ENCODE measurements around the gene GP1BA. TPM values are rescaled to one million over a fixed set of nuclear protein-coding genes. Genes with fewer than 3 reads are reported as not detected.
"Not testable (repeated sequence)": the region's sequence is repeated elsewhere in the genome, so short reads cannot be mapped to it uniquely, and the experiment has no call there.

The GP1BA gene
- total RNA-seq, 1 experiment from 2014 or later = not detected

DNA sequence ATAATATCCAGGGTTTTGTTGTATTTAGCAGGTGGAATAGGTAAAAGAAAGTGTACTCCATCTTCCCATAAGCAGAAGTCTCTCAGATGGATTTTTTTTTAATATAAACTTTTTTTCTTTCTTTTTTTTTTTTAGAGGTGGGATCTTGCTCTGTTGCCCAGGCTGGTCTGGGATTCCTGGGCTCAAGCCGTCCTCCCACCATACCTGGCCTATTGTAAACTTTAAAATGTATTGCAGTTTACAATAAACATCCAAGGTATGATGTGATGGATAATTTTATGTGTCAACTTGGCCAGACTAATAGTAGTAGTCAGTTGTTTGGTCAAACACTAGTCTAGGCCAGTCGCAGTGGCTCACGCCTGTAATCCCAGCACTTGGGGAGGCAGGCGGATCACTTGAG lies 10.8 kb upstream of the GP1BA start:
- H3K36me3 Mint-ChIP-seq = no peaks in the 10 kb centered on the region
- DNase-seq (ENCODE audit: low spot score) = no peak
- no peak overlapping the region for H3K4me3 Mint-ChIP-seq
- ChIA-PET POLR2A (no interaction called here), CTCF (interaction anchor here (5.0 kb wide), 1 partner anchor 12 kb away, joined by 36 read pairs; no protein-coding TSS in a partner anchor)
- H3K9me3 Mint-ChIP-seq = no peaks in the 10 kb centered on the region
- TF ChIP-seq, protein P1, sequence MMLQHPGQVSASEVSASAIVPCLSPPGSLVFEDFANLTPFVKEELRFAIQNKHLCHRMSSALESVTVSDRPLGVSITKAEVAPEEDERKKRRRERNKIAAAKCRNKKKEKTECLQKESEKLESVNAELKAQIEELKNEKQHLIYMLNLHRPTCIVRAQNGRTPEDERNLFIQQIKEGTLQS (CRISPR knock-in tag; conservative IDR thresholded peaks at IDR 0.05) = no peak
- TF ChIP-seq ESRRA (CRISPR knock-in tag; IDR thresholded peaks at IDR 0.05; ENCODE audit: borderline replicate concordance) (no peak), NR1H2 (CRISPR knock-in tag; IDR thresholded peaks at IDR 0.05) (no peak), HMGA2 (CRISPR knock-in tag; IDR thresholded peaks at IDR 0.05) (no peak), ETV6 (CRISPR knock-in tag; IDR thresholded peaks at IDR 0.05) (no peak), ZNF263 (CRISPR knock-in tag; IDR thresholded peaks at IDR 0.05; ENCODE audit: low read depth) (no peak), PRRX2 (CRISPR knock-in tag; IDR thresholded peaks at IDR 0.05) (no peak), FOXK1 (CRISPR knock-in tag; IDR thresholded peaks at IDR 0.05) (no peak), ELF4 (CRISPR knock-in tag; IDR thresholded peaks at IDR 0.05; ENCODE audit: low read depth) (no peak)
- TF ChIP-seq, protein P2, sequence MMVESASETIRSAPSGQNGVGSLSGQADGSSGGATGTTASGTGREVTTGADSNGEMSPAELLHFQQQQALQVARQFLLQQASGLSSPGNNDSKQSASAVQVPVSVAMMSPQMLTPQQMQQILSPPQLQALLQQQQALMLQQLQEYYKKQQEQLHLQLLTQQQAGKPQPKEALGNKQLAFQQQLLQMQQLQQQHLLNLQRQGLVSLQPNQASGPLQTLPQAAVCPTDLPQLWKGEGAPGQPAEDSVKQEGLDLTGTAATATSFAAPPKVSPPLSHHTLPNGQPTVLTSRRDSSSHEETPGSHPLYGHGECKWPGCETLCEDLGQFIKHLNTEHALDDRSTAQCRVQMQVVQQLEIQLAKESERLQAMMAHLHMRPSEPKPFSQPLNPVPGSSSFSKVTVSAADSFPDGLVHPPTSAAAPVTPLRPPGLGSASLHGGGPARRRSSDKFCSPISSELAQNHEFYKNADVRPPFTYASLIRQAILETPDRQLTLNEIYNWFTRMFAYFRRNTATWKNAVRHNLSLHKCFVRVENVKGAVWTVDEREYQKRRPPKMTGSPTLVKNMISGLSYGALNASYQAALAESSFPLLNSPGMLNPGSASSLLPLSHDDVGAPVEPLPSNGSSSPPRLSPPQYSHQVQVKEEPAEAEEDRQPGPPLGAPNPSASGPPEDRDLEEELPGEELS (CRISPR knock-in tag; IDR thresholded peaks at IDR 0.05) = no peak
- TF ChIP-seq, protein P3, sequence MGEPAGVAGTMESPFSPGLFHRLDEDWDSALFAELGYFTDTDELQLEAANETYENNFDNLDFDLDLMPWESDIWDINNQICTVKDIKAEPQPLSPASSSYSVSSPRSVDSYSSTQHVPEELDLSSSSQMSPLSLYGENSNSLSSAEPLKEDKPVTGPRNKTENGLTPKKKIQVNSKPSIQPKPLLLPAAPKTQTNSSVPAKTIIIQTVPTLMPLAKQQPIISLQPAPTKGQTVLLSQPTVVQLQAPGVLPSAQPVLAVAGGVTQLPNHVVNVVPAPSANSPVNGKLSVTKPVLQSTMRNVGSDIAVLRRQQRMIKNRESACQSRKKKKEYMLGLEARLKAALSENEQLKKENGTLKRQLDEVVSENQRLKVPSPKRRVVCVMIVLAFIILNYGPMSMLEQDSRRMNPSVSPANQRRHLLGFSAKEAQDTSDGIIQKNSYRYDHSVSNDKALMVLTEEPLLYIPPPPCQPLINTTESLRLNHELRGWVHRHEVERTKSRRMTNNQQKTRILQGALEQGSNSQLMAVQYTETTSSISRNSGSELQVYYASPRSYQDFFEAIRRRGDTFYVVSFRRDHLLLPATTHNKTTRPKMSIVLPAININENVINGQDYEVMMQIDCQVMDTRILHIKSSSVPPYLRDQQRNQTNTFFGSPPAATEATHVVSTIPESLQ (CRISPR knock-in tag; IDR thresholded peaks at IDR 0.05) = no peak
- peaks cover 7% of the 10 kb centered on the region for H3K4me1 Mint-ChIP-seq
- no peaks in the 10 kb centered on the region; the same call in 1 of the 2 replicates for H3K27me3 Mint-ChIP-seq (ENCODE audit: low read depth)
- ATAC-seq = no peak
- H3K27ac Mint-ChIP-seq = no peak overlapping the region

DNA sequence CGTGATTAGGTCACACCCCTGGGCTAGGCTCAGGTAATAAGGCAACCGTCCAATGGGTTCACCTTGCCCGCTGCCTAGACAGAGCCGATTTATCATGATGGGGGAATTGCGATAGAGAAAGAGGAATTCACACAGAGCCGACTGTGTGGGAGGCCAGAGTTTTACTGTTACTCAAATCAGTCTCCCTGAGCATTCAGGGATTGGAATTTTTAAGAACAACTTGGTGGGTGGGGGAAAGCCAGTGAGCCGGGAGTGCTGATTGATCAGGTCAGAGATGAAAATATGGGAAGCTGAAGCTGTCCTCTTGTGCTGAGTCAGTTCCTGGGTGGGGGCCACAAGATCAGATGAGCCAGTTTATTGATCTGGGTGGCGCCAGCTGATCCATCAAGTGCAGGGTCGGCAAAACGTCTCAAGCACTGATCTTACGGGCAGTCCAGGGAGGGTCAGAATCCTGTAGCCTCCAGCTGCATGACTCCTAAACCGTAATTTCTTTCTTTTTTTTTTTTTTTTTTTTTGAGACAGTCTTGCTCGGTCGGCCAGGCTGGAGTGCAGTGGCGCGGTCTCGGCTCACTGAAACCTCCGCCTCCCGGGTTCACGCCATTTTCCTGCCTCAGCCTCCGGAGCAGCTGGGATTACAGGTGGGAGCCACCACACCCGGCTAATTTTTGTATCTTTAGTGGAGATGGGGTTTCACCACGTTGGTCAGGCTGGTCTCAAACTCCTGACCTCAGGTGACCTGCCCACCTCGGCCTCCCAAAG lies 5.3 kb upstream of the GP1BA start:
- H3K36me3 Mint-ChIP-seq; ATAC-seq; H3K4me1 Mint-ChIP-seq; DNase-seq (ENCODE audit: low spot score); H3K4me3 Mint-ChIP-seq; H3K9me3 Mint-ChIP-seq; H3K27me3 Mint-ChIP-seq (ENCODE audit: low read depth): not testable (repeated sequence)
- ChIA-PET POLR2A (interaction anchor here (0.6 to 1.3 kb wide), 2 partner anchors 27 to 41 kb away, joined by 3 to 12 read pairs; partner anchors contain the start of gene C17orf107), CTCF (interaction anchor here (2.3 kb wide), 1 partner anchor 18 kb away, joined by 11 read pairs; no protein-coding TSS in a partner anchor)
- H3K27ac Mint-ChIP-seq = peak overlapping the region; percentile 11; the same call in 1 of the 2 replicates

DNA sequence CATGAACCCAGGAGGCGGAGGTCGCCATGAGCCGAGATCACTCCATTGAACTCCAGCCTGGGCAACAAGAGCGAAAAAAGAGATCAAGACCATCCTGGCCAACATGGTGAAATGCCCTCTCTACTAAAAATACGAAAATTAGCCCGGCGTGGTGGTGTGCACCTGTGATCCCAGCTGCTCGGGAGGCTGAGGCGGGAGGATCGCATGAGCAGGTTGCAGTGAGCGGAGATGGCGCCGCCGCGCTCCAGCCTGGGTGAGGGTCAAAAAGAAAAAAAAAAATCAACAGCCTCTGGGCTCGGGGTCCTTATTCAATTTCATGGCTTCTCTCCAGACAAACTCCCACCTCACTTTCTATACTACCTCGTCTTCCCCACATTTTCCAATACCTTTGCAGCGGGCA lies 3.2 kb upstream of the GP1BA start:
- ChIA-PET CTCF (interaction anchor here (0.5 kb wide), 1 partner anchor 20 kb away, joined by 4 read pairs; no protein-coding TSS in a partner anchor), POLR2A (no interaction called here)
- 0 out of 2 replicates have a peak, but pooled peaks cover 5% of the 10 kb centered on the region for H3K36me3 Mint-ChIP-seq
- no peak for DNase-seq (ENCODE audit: low spot score)
- peaks cover under 1% of the 10 kb centered on the region for H3K4me1 Mint-ChIP-seq
- no peaks in the 10 kb centered on the region for H3K9me3 Mint-ChIP-seq
- ATAC-seq = no peak
- H3K27ac Mint-ChIP-seq = no peak overlapping the region
- no peaks in the 10 kb centered on the region for H3K27me3 Mint-ChIP-seq (ENCODE audit: low read depth)
- no peak overlapping the region for H3K4me3 Mint-ChIP-seq
- TF ChIP-seq TP53 (CRISPR knock-in tag; IDR thresholded peaks at IDR 0.05) (no peak), HMGA2 (CRISPR knock-in tag; IDR thresholded peaks at IDR 0.05) (no peak), CBFB (CRISPR knock-in tag; IDR thresholded peaks at IDR 0.05; ENCODE audit: low read depth) (no peak), GABPB1 (CRISPR knock-in tag; IDR thresholded peaks at IDR 0.05) (no peak)
- TF ChIP-seq, protein P4, sequence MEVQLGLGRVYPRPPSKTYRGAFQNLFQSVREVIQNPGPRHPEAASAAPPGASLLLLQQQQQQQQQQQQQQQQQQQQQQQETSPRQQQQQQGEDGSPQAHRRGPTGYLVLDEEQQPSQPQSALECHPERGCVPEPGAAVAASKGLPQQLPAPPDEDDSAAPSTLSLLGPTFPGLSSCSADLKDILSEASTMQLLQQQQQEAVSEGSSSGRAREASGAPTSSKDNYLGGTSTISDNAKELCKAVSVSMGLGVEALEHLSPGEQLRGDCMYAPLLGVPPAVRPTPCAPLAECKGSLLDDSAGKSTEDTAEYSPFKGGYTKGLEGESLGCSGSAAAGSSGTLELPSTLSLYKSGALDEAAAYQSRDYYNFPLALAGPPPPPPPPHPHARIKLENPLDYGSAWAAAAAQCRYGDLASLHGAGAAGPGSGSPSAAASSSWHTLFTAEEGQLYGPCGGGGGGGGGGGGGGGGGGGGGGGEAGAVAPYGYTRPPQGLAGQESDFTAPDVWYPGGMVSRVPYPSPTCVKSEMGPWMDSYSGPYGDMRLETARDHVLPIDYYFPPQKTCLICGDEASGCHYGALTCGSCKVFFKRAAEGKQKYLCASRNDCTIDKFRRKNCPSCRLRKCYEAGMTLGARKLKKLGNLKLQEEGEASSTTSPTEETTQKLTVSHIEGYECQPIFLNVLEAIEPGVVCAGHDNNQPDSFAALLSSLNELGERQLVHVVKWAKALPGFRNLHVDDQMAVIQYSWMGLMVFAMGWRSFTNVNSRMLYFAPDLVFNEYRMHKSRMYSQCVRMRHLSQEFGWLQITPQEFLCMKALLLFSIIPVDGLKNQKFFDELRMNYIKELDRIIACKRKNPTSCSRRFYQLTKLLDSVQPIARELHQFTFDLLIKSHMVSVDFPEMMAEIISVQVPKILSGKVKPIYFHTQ (CRISPR knock-in tag; IDR thresholded peaks at IDR 0.05) = no peak
- TF ChIP-seq, protein P5, sequence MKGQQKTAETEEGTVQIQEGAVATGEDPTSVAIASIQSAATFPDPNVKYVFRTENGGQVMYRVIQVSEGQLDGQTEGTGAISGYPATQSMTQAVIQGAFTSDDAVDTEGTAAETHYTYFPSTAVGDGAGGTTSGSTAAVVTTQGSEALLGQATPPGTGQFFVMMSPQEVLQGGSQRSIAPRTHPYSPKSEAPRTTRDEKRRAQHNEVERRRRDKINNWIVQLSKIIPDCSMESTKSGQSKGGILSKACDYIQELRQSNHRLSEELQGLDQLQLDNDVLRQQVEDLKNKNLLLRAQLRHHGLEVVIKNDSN (CRISPR knock-in tag; IDR thresholded peaks at IDR 0.05) = no peak
- TF ChIP-seq, protein P6, sequence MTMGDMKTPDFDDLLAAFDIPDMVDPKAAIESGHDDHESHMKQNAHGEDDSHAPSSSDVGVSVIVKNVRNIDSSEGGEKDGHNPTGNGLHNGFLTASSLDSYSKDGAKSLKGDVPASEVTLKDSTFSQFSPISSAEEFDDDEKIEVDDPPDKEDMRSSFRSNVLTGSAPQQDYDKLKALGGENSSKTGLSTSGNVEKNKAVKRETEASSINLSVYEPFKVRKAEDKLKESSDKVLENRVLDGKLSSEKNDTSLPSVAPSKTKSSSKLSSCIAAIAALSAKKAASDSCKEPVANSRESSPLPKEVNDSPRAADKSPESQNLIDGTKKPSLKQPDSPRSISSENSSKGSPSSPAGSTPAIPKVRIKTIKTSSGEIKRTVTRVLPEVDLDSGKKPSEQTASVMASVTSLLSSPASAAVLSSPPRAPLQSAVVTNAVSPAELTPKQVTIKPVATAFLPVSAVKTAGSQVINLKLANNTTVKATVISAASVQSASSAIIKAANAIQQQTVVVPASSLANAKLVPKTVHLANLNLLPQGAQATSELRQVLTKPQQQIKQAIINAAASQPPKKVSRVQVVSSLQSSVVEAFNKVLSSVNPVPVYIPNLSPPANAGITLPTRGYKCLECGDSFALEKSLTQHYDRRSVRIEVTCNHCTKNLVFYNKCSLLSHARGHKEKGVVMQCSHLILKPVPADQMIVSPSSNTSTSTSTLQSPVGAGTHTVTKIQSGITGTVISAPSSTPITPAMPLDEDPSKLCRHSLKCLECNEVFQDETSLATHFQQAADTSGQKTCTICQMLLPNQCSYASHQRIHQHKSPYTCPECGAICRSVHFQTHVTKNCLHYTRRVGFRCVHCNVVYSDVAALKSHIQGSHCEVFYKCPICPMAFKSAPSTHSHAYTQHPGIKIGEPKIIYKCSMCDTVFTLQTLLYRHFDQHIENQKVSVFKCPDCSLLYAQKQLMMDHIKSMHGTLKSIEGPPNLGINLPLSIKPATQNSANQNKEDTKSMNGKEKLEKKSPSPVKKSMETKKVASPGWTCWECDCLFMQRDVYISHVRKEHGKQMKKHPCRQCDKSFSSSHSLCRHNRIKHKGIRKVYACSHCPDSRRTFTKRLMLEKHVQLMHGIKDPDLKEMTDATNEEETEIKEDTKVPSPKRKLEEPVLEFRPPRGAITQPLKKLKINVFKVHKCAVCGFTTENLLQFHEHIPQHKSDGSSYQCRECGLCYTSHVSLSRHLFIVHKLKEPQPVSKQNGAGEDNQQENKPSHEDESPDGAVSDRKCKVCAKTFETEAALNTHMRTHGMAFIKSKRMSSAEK (CRISPR knock-in tag; IDR thresholded peaks at IDR 0.05; ENCODE audit: borderline replicate concordance) = no peak
